Measurements from ENCODE around the gene ILKAP.
A peak's percentile ranks its signal among the peaks of the same experiment; 100 is the strongest.

ILKAP gene

GRCh38 chr2:238163481-238164198, 39.9 kb downstream of the ILKAP start:
- DNase-seq: no peak

GRCh38 chr2:238162846-238163441, 40.6 kb downstream of the ILKAP start:
- DNase-seq: no peak

- DNase-seq: no peak
These were observed 41.1 kb downstream of the ILKAP start for GRCh38 chr2:238162251-238162845.

GRCh38 chr2:238161291-238162051, 42.0 kb downstream of the ILKAP start:
- no peak for DNase-seq

- peak; percentile 24 to 33 for DNase-seq
These were observed 43.0 kb downstream of the ILKAP start for GRCh38 chr2:238160206-238161129.

DNA sequence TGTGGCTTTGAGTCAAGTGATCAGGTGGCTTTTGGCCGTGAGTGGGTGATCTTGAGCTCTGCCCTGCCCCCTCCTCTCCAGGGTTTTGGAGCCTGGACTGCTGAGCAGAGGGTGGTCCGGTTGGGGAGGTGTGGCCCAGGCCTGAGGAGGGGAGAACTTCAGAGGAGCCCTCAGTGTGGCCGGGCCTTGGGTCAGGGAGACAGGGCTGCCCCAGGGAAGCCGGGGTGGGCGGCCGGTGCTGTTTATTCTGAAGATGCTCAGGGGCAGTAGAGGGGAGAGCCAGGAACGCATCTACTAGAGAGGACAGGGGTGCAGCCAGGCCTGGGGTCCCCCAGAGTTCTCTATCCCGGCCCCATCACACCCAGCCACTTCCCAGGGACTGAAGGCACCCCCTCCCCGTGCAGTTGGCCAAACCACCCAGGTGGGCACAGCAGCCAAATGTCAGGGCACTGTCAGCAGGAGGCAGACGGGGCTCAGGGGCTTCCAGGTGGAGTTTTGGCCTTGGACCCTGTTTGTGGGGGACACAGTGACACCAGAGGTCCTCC, 43.8 kb downstream of the ILKAP start:
- no peak for DNase-seq

DNA sequence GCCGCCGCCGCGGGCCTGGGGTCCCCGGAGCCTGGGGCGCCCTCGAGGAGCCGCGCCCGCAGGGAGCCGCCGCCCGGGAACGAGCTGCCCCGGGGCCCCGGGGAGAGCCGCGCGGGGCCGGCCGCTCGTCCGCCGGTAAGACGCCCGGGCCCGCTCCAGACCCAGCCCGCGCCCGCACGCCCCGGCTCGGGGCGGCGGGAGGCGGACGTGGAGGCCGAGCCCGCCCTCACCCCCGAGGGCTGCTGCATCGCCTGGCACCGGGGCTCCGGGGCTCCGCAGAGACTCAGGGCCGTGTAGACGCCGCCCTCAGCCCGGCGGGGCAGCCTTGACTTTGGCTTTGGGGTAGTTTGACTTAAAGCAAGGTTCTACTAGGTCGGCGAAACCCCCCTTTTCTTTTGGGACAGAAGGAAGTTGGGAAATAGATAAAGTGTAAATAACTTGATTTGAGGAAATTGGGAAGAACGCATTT, 44.4 kb downstream of the ILKAP start:
- peak in 1 of 2 donors; percentile 18 for DNase-seq

GRCh38 chr2:238158509-238159070, 44.9 kb downstream of the ILKAP start, which contains the start of gene ERFE:
Gene ERFE, plus strand, starts transcription at chr2:238158970. Its CDS starts 38 bp downstream, at chr2:238159008.
- peak in 1 of 2 donors; percentile 54 for DNase-seq

DNA sequence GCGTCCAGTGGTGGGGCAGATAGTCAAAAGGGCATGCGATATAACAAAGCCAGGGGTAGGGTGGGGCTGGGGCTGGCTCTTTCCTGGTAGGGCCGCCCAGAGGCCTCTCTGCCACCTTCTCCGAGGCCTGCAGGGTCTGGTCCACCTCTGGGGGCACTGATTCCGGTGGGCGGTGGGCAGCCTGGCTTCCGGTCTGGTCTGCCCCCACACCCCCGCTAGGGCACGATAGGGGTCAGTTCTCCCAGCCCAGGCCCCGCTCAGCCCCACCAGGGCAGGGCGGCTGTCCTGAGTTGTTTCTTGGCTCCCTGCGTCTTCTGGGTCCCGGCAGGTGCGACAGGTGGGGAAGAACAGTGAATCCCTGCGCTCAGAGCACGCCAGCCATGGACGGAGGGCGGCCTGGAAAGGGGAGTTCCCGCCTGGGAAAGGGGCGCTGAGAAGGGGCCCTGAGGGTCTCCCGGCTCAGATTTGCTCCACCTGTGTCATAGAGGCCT, 45.4 kb downstream of the ILKAP start:
- DNase-seq: no peak

GRCh38 chr2:238157506-238158017, 45.9 kb downstream of the ILKAP start:
- no peak for DNase-seq

DNA sequence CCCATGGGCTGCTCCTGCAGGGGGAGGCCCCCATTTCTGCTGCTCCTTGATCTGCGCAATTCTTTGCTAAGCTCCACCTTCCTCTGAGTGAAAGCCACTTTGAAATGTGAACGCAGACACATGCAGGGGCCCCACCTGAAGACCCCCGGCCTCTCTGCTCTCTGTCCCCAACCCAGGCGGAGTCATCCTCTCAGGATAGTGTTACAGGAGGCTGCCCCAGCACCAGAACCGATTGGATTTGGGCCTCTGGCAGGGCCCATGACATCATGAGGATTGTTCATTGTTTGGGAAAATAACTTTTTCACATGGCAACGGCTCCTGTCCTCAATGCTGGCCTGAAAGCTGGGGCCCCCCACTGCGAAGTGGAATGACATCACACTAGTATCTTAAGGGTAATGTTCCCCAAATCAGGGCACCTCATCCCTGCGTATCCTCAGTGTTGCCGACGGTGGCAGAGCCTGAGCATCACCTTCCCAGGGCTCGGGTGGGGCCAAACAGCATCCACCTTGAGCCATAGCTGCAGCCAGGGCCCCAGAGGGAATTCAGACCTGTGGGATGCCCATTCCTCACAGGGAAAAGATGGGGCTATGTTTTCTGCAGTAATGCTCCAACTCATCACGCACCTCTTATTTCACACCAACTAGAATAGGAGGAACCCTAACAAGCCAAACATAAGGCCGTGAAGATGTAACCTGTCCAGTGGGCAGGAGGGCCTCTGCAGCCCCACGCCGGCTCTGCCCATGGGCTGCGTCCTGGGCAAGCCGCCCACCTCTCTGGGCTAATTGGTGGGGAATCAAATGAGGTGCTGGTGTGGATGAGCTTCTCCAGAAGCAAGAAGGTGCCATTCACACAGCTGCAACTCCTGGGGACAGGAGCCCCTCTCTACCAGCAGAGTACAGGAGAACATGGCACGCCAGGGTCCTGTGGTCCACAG, 47.5 kb downstream of the ILKAP start:
- DNase-seq: no peak

DNA sequence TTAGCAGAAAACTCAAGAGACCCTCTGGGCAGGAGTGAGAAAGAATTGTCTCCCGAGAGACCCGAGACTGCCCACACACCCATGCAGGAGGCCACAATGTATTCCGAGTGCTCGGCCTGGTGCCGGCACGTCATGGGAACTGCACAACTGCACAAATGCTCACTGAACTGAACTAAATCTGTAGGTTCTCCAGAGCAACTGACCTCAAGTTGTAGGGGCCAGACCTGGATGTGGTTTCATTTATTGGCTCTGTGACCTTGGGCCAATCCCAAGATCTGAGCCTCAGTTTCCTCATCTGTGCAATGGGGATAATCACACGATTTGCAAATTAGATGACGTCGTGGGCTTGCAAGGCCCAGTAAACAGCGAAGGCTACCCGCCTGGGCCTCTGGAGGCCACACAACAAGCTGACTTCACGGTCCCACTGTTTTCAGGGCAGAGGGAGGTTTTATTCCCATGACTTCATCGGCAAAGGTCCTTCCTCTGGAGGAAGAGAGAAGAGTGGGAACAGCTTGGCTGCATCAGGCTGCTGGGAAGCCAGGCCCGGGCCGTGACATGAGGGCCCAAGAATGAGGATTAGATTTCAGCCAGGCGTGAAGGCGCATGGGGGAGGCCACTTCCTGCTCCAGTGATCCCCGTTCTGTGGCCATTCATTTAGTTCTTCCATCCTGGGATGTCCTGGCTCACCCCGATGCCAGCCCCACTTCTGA, 48.3 kb downstream of the ILKAP start:
- DNase-seq: no peak

GRCh38 chr2:238154570-238154969, 48.9 kb downstream of the ILKAP start:
- no peak for DNase-seq

GRCh38 chr2:238152771-238153688, 50.5 kb downstream of the ILKAP start:
- no peak for DNase-seq

- DNase-seq: no peak
These were observed 51.8 kb downstream of the ILKAP start for GRCh38 chr2:238151628-238152235.

- DNase-seq: no peak
These were observed 52.3 kb downstream of the ILKAP start for GRCh38 chr2:238151205-238151604.

DNA sequence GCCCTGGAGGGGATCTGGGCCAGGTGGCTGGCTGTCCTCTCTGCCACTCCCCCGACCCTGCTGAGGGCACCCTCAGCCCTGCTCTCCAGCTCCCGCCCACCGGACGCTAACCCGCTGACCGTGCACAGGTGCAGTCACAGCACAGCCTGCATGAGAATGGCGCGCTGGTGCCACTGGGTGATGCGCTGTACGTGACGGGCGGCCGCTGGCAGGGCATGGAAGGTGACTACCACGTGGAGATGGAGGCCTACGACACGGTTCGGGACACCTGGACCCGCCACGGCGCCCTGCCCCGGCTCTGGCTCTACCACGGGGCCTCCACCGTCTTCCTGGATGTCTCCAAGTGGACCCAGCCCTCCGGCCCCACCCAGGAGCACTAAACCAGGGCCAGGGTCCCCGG, 52.8 kb downstream of the ILKAP start:
- no peak for DNase-seq
